DMS114 treated with DMSO at 0.1 percent for 48 hours (cell line): ENCODE results near the gene IL36RN.

Experiments
- DNase-seq: peaks from one replicate; lab custom pipeline; 2025; ENCODE audit not compliant: unreplicated experiment; lab: John Stamatoyannopoulos, UW

IL36RN gene

GRCh38 chr2:113046465-113046864, 12.5 kb upstream of the IL36RN start:
- DNase-seq = no peak

- DNase-seq = no peak
Observed at GRCh38 chr2:113050921-113051895, 7.8 kb upstream of the IL36RN start.

- no peak for DNase-seq
Observed at GRCh38 chr2:113052396-113052917, 6.5 kb upstream of the IL36RN start, which contains the start of gene IL36B. Gene IL36B, minus strand, starts transcription at chr2:113052867.

- no peak for DNase-seq
Observed at GRCh38 chr2:113053666-113054065, 5.3 kb upstream of the IL36RN start.

GRCh38 chr2:113054066-113054465, 4.9 kb upstream of the IL36RN start:
- DNase-seq = no peak

- DNase-seq = no peak
Observed at GRCh38 chr2:113056521-113056920, 2.5 kb upstream of the IL36RN start.

- DNase-seq = no peak
Observed at GRCh38 chr2:113057117-113057516, 1.9 kb upstream of the IL36RN start.

GRCh38 chr2:113058411-113058994, 495 bp upstream of the IL36RN start:
- DNase-seq = no peak

- no peak for DNase-seq
Observed at GRCh38 chr2:113060396-113060795, 1.4 kb downstream of the IL36RN start.

GRCh38 chr2:113060796-113061195, 1.8 kb downstream of the IL36RN start:
- DNase-seq = no peak

- DNase-seq = no peak
Observed at GRCh38 chr2:113061241-113061640, 2.2 kb downstream of the IL36RN start.

GRCh38 chr2:113061896-113062770, 3.1 kb downstream of the IL36RN start:
- no peak for DNase-seq

- no peak for DNase-seq
Observed at GRCh38 chr2:113064281-113064680, 5.3 kb downstream of the IL36RN start.

- no peak for DNase-seq
Observed at GRCh38 chr2:113064898-113065297, 5.9 kb downstream of the IL36RN start.

GRCh38 chr2:113067681-113068080, 8.7 kb downstream of the IL36RN start, which contains the start of gene IL1F10:
Gene IL1F10, plus strand, starts transcription at chr2:113067970. Its CDS starts 4,769 bp downstream, at chr2:113072739.
- no peak for DNase-seq

GRCh38 chr2:113068249-113068648, 9.3 kb downstream of the IL36RN start:
- DNase-seq = no peak

- DNase-seq = no peak
Observed at GRCh38 chr2:113068706-113069485, 9.9 kb downstream of the IL36RN start.

- DNase-seq = no peak
Observed at GRCh38 chr2:113069676-113070605, 10.9 kb downstream of the IL36RN start.

GRCh38 chr2:113070606-113070975, 11.6 kb downstream of the IL36RN start:
- DNase-seq = no peak
